Fibroblast of lung (primary cell): ENCODE data around the gene FRMD4A.

Experiments used
- EZH2 ChIP-seq: IDR thresholded peaks from 2 replicates; pipeline ENCODE4 v1.5.1; 2012; ENCODE audit warnings: low read length, control low read depth, mild to moderate bottlenecking; ENCODE audit errors: missing control alignments
- TF ChIP-seq, protein P1 (sequence below), 2 donors: IDR thresholded peaks in 1 of 2; conservative IDR thresholded peaks in 1 of 2; 1 replicate in 1 of 2; 2 replicates in 1 of 2; pipeline ENCODE4 v1.5.1; 2011 to 2012; ENCODE audit warnings: low read length in 2 of 2, control low read depth in 1 of 2, inconsistent platforms in 1 of 2, low read depth in 1 of 2, mild to moderate bottlenecking in 1 of 2

GRCh38 chr10:13665516-13666262 is 665.0 kb downstream of the FRMD4A start:
- TF ChIP-seq, protein P1, sequence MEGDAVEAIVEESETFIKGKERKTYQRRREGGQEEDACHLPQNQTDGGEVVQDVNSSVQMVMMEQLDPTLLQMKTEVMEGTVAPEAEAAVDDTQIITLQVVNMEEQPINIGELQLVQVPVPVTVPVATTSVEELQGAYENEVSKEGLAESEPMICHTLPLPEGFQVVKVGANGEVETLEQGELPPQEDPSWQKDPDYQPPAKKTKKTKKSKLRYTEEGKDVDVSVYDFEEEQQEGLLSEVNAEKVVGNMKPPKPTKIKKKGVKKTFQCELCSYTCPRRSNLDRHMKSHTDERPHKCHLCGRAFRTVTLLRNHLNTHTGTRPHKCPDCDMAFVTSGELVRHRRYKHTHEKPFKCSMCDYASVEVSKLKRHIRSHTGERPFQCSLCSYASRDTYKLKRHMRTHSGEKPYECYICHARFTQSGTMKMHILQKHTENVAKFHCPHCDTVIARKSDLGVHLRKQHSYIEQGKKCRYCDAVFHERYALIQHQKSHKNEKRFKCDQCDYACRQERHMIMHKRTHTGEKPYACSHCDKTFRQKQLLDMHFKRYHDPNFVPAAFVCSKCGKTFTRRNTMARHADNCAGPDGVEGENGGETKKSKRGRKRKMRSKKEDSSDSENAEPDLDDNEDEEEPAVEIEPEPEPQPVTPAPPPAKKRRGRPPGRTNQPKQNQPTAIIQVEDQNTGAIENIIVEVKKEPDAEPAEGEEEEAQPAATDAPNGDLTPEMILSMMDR (conservative IDR thresholded peaks at IDR 0.05 in 1 of 2, IDR thresholded peaks at IDR 0.05 in 1 of 2; ENCODE audit: low read depth in 1 of 2, low read length in 2 of 2): no peak
- no peak for TF ChIP-seq EZH2
